ENCODE measurements around the gene KIN.

DNA sequence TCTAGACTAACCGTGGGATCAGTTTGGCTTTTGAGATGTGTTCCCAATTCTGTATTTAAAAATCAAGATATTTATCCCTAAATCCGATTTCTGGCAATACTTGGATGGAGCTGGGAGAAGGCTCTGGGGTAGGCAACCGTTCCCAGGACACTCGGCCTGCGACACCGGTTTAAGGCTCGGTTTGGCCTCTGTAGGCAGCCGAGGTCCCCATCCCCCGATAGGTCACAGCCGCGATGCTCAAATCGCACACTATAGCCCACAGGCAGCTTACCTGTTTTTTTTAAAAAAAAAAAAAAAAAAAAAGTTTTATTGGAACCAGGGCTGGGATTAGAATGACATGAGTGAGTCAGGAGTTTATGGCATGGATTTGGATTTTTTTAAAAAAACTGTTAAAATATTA is 29.8 kb upstream of the KIN start:
- TF ChIP-seq, protein P1, sequence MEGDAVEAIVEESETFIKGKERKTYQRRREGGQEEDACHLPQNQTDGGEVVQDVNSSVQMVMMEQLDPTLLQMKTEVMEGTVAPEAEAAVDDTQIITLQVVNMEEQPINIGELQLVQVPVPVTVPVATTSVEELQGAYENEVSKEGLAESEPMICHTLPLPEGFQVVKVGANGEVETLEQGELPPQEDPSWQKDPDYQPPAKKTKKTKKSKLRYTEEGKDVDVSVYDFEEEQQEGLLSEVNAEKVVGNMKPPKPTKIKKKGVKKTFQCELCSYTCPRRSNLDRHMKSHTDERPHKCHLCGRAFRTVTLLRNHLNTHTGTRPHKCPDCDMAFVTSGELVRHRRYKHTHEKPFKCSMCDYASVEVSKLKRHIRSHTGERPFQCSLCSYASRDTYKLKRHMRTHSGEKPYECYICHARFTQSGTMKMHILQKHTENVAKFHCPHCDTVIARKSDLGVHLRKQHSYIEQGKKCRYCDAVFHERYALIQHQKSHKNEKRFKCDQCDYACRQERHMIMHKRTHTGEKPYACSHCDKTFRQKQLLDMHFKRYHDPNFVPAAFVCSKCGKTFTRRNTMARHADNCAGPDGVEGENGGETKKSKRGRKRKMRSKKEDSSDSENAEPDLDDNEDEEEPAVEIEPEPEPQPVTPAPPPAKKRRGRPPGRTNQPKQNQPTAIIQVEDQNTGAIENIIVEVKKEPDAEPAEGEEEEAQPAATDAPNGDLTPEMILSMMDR (IDR thresholded peaks at IDR 0.05), result no peak
- no peak for TF ChIP-seq POLR2A (IDR thresholded peaks at IDR 0.05)

All from esophagus squamous epithelium (tissue), 4 donors.